Breast epithelium (tissue), 3 donors: ENCODE measurements around the gene ADCY5.

Source experiments
- CTCF ChIP-seq, 3 donors: fragments of 450-650 bp; IDR thresholded peaks; one replicate each; pipeline ENCODE4 v1.5.1; 2016 to 2017; ENCODE audit warnings: antibody characterized with exemption in 3 of 3, mild to moderate bottlenecking in 3 of 3, moderate library complexity in 3 of 3
- POLR2AphosphoS5 ChIP-seq, 3 donors: sonication (generic); formaldehyde crosslinking; IDR thresholded peaks; one replicate each; pipeline ENCODE4 v1.6.1; 2017; ENCODE audit warnings: antibody characterized with exemption in 3 of 3

- TF ChIP-seq CTCF (IDR thresholded peaks at IDR 0.05) = no peak
- TF ChIP-seq POLR2AphosphoS5 (IDR thresholded peaks at IDR 0.05) = no peak
These were observed 38.8 kb downstream of the ADCY5 start for GRCh38 chr3:123410149-123410515.
